CD4-positive, alpha-beta T cell treated with Interleukin-2 at 100 ng/mL for 4 hours (primary cell): ENCODE measurements around the gene HES1.
A peak's percentile ranks its signal among the peaks of the same experiment; 100 is the strongest.

Experiments used
- DNase-seq: peaks from one replicate; pipeline ENCODE4 v3.0.0-alpha.2; 2020; ENCODE audit warnings: low spot score

The HES1 gene

DNA sequence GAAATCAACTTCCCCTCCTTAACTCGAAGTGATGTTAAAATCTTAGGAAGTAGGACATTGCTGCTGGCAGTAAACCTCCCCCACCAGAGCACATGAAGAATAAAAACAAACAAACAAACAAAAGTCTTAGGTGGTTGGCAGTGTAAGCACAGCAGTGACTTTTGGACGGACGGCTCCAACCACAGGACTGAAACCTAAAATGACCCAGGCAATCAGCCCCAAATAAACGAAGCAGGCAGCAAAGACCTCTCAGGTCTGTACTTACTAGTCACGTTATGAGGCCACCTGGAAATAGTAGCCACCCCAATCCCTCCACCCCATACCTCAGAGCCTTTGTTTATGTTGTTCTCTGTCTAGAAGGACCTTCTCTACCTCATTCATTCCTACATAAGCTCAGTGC, 33.5 kb upstream of the HES1 start:
- no peak for DNase-seq

DNA sequence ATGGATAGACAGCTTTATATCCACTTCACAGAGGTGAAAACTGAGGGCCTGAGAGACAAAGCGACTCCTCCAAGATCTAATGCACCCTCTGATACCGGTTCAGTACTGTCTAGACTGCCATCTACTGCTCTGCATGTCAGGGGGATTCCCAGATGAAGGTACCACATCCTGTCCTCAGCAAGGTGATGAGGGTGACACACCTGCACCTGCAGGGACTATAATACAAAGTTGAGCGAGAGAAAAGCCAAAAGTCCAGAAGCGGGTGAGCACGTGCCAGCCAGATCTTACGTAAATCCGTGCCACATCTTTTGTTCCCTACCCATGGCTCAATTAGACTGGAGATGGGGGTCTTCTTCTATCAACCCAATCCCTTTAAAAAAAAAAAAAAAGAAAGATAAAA, 32.4 kb upstream of the HES1 start:
- DNase-seq = peak; percentile 57

DNA sequence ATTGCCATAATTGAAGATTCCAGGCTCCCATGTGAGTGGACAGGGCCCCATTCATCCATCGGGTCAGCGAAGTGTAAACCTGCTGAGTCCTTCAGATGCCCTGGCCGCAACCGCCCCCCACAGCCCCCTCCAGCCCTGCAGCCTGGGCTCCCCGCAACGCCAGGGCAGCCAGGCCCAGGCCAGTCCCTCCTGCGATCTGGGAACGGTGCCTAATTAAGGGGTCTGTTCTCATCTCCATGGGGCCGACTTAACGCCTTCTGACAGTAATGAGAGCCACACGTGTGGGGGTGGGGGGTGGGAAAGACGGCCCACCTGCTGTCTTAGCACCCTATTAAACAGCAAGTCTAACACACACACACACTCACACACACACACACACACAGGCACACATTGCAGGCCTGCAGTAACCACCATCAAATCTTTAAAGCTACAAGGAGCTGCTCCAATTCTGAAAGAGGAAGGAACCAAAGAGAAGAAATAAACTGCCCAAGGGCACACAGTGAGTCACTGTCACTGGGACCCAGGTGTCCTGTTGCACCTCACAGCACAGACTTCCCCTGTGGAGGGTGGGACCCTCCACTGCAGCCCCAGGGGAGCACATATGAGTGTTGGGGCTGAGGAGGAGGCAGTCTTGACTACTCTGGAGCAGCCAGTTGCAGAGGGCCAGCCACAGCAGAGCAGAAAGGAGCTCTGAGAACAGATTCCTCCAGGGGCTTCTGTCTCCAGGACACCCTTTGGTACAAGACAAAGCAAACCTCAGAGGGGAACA, 31.8 kb upstream of the HES1 start:
- DNase-seq = no peak

DNA sequence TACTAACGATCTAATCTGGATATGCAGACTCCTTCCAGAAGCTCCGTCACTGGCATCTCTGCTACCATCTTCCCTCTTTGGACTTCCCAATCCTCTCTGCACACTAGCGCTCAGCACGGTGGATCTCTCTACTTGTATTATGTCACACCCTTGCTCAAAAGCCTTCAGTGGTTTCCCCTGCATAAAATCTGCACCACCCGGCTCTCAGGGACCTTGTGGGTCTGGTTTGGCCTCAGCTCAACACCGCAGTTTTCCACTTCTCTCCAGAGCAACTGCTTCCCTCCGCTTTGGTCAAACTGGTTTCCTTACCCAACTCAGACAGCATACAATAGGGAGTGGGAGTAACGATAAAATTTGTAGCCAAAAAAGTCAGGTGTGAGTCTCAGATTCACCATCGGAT, 30.7 kb upstream of the HES1 start:
- no peak for DNase-seq

DNA sequence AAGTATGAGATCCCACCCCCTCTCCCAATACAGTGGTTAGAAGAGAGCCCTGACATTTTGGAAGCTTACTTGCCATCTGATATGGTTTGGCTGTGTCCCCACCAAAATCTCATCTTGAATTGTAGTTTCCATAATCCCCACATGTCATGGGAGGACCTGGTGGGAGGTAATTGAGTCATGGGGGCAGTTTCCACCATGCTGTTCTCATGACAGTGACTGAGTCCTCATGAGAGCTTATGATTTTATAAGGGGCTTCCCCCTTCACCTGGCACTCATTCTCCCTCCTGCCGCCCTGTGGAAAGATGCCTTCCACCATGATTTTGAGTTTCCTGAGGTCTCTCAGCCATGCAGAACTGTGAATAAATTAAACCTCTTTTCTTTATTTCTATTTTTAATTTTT, 28.8 kb upstream of the HES1 start:
- DNase-seq = no peak

DNA sequence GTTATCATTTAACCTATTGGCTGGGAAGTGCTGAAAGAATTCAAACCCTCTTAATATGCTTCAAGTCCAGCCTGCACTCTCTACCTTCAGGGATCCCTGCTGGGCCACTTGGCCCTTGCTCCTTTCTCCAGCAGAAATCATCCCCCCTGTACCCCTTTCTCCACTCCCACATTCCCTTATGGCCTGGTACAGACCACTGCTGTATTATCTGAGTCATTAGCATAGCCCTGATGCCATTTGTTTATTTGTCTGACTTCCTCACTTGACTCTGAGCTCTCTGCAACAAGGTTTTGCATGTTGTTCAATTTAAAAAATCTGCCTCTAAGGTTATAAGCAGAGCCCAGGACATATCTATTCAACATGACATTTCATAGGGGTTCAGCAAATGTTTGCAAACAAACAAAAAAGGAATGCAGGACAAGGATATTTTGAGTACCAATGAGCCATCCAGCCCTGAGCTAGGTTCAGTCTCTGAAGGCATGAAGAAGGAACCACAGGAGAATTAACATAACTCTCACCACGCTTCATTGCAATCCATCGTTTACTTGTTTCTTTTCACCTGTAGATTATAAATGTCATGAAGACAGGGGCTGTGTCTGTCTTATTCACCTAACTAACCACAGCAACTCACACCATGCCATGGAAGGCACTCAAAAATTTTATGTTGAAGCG, 26.6 kb upstream of the HES1 start:
- no peak for DNase-seq

DNA sequence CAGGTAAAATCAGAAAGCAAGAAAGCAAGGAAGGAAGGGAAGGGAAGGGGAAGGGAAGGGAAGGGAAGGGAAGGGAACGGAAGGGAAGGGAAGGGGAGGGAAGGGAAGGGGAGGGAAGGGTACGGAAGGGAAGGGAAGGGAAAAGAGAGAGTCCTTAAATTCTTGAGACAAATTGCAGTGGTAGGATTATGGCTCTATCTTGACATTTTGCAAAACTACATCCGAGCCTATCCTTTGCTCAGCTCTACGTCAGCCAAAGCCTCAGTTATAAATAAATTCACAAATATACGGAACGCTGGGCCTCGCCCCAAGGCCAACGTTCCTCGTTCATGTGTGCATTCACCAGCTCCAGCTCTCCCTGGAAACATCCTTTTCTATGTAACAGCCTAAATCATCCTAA, 25.5 kb upstream of the HES1 start:
- DNase-seq = no peak

DNA sequence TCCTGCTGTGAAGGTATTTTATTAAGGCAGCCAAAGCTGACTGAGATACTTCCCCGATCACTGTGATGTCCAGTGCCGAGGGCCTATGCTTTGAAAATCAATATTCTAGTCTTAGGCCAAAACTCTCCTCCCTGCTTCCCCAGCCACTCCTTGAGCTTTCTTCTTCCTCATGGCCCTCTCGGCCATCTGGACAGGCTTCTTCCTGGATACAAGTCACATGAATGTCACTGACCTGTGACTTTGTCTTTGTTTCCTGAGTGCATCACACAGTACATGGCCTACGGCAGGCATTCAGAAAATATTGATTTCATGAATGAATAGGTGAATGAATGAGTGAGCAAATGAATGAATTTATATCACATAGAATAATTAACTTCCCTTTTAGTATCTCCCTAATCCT, 24.6 kb upstream of the HES1 start:
- DNase-seq = no peak

DNA sequence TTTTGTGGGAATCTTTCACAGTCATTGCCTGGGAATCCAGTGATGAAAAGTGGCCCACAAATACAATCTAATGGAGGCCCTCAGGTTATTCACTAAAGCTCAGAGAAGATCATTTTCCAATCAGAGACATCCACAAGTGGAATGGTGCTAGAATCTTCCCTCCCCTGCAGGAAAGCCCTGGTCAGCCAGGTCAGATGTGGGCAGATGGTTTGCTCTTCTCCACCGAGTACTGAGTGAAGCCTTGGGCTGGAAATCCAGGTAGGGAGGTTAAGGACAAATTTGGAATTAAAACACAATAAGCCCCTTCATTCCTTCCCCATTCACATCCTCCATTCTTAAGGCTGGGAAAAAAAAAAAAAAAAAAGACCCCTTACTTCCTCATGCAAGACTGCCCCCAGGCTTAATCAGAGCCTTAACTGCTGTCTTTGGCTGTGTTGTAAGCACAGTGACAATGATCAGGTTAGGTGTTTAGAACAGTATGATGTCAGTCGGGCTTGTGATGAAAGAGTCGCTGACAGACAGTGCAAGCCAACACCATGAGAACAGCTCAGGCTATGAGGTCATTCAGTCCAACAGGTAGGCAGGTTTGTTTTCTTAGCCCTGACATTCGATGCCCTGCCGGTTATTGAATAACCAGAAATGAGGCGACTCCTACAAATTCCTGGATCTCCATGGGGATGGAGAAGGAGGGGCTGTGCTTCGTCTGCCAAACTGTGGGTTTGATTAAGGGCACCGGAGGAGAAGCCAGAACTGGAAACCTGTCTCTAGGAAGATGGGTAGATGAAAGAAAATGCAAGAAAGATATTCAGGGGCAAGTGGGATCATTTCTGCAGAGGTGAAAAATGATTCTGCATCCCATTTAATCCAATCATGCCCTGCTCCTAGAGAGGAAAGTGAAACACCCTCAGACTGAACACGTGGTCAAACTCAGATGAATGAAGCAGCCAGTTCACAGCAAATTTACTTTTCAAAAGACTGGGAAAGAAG, 23.5 kb upstream of the HES1 start:
- no peak for DNase-seq

DNA sequence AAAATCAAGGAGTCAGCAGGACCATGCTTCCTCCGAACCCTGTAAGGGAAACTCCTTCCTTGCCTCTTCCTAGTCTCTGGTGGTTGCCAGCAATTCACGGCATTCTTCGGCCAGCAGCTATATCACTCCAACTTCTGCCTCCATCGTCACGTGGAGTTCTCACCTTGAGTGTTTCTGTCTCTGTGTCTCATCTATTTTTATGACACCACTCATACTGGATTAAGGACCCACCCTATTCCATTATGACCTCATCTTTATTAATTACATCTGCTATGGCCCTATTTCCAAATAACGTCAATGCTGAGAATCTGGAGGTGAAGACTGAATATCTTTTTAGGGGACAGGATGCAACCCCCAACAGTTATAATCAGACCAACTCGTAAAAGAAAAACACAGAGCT, 21.8 kb upstream of the HES1 start:
- DNase-seq = no peak

DNA sequence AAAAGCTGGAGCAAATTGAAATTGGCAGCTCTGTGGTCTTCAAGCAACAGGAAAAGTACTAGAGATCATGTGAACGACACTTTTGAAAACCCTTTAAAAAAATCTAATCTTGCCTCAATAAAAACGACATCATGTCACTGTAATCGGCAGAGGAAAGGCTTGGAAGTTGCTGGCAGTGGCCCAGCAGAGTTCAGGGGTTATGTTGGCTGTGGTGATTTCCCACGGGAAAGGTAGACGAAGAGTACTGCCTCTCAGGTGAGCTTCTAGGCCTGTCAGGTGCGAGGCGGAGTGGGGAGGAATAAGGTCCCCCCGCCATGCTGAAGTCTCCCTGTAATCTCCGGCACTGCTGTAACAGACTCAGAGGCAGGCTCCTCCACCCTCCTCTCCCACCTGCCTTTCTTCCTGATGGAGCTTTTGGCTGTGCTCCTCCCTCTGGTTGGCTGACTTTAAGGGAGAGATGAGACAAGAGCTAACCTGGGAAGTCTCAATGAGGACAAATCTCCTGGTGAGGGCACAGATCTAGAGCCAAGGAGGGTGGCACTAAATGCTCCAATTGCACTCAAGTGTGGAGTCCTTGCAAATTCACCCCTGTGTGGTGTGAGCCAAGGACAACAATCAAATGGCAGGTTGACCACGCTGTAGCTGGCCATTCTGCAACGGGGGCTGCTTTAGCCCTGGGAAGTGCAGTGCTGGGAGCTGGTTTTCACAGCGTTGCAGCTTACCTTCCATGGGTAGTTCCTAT, 18.7 kb upstream of the HES1 start:
- no peak for DNase-seq

DNA sequence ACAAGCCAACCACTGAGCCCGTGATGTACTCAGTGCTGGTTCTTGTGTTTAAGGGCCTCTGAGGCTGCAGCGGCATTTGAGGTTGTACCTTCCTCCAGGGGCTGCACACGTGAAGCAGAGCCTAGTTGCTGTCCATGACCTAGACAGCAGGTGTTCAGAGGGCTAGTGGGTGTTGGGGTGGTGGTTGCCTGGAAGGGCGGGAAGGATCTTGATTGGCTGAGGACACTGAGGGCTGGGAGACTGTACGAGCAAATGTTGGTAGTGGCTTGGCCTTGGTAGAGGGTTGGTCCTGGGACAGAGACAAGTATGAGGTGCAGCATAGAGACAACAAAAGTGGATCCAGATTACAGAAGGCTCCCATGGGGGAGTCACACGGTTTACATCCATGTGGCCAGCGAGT, 17.0 kb upstream of the HES1 start:
- DNase-seq = no peak

DNA sequence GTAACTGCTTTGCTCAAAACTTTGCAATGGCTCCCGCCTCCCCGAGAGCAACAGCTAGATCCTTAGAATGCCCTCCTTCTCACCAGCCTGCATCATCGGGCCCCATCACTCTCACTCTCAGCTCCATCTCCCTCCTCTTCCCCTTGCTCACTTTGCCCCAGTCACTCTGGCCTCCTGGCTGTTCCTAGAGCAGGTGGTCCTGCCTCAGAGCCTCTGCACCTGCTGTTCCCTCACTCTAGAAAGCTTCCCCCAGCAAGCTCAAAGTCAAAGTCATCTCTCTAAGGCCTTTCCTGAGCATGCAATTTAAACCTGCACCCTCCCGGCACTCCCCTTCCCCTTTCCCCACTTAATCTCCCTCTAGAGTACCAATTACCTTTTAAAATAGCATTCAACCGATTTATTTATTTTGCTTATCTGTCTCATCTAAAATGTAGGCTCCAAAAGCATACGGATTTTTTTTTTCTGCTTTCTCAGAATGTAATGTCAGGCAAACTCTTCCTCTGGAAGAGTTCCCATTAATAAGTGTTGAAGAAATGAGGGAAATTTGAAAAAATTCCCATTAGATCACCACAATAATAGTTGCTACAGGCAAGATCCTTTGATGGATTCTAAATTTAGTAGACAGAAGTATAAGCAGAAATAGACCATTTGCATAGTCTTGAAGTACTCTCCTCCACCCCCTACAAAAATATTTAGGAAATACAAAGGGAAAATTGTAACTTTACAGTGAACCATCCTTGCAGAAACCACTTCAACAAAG, 15.9 kb upstream of the HES1 start:
- DNase-seq = no peak

DNA sequence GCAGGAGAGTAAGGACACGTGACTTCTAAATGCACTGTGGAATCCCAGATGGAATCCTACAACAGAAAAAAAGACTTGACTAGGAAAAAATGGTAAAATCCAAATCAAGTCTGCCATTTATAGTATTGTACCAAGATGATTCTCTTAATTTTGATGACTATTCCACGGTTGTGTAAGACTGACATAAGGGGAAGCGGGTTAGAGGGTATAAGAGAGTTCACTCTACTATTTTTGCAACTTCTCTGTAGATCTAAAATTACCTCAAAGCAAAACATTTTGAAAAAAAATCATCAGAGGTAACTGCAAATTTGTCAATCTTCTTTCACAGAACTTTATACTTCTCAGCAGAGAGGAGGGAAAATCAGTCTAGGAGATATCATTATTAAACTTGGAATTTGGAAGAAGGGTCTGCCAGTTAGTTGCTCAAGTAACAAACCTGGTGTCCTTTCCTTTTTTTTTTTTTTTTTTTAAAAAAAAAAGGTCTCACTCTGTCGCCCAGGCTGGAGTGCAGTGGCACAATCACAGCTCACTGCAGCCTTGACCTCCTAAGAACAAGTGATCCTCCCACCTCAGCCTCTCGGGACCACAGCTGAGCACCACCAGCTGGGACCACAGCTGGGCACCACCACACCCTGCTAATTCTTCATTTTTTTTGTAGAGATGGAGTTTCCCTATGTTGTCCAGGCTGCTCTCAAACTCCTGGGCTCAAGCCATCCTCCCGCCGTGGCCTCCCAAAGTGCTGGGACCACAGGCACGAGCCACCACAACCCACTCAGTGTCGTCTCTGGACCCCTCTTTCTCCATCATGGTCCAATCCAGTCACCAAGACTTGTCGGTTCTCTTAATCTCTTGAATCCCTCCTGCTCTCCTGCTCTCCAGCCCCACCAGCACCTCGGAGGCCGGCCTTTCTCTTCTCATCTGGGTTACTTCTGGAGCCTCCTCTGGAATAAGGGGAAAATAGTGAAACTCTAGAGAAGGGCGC, 14.9 kb upstream of the HES1 start:
- no peak for DNase-seq

DNA sequence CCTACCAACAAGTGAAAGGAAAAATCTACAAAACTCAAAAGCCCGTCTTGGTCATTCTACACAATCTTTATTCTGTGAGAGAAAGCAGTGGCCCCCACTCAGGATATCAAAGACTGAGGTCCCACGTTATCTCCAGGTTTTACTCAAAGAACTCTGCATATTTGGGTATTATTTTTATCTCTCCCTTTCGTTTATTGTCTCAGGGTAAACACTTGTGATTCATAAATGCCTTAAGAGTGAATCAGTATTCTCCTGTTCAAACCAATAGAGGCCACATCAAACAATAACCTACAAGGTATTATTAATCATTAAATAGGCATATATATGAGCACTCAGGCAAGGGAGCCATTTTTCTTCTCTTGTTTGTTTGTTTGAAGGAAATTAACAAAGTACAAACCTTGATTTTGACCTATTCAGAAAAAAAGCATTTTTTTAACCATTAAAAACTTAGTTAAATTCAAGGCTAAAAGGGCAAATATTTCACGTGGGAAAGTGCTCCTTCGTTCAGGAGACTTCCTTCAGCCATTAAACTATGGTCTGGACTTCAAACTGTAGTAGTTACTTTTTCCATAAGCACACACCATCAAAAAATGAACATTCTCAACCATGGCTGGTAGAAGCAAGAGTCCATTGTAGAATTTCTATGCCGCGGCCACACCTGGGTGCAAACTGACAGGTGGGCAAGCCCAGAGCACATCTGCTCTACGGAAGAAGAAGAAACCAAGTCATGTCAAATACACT, 13.9 kb upstream of the HES1 start:
- no peak for DNase-seq

DNA sequence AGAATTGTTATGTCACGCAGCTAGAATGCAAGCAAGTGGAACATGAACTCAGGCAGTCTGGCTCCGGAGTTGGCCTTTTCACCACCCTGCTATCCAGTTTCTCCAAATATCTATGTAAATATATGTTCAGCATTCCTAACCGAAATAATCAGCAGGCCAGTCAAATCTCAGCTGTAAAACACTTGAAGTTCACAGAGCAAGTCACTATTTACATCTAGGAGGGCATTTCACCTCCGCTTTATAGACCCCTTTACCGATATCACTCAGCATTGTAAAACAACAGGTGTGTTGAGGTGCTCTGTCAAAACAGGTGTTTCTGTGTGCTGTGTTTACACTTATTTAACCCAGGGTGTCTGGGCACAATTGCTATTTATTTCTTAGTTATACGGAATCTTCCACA, 12.2 kb upstream of the HES1 start:
- DNase-seq = no peak

DNA sequence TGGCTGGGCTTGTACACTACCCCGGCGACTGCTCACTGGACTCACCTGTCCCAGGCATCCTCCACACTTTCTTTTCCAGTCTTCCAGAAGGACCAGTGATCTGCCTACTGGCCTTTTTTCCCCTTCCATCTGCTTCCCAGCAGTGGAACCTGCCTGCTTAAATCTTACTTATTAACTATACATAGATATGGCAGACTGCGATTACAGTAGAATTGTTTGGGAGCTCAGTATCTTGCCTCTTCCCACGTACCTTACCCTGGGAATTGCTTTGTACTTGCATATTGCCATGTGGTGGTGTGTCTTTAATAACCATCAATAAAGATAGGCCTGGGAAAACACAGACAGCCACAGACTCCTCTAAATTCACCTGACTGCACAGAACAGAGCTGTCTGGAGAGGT, 11.8 kb upstream of the HES1 start:
- no peak for DNase-seq

DNA sequence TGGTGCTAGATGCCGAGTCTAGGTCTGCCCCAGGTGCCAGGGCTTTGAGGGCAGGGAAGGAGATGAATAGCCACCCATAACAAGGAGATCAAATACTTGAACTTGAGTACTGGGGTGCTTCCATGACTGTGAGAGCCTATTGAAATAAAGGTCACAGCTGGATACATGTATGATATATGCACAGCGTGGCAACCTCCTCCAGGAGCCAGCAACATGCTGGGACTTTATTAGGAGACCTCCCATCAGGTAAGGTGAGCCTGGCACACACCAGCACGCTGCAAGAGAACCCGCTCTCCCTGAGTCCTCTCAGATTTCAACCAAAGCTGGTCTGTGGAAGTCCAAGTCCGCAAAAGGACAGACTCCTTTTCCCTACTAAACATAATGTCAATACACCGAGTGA, 10.5 kb upstream of the HES1 start:
- no peak for DNase-seq

DNA sequence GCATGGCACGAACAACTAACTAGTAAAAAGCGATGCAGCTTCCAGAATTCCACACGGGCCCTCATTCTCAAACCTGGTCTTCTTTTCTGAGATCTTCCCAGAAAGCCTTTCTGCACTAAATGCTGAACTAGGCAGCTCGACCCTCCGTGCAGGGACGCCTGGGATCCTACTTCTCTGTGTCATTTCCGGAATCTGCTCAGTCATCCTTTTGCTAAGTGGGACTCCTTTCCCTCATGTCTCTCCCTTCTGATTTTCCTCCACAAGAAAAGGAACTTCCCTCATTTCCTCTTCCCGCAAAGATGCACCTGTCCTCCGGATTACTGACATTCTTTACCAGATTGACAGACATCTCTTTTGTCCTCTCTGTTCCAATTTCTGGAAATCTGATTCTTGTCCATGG, 9.2 kb upstream of the HES1 start:
- DNase-seq = no peak
